HepG2 (cell line): ENCODE measurements around the gene MRPS5. TPM values are rescaled to one million over a fixed set of nuclear protein-coding genes. Genes with fewer than 3 reads are reported as not detected.

Experiments
- CSRNP2 ChIP-seq: sonication (generic); formaldehyde crosslinking; conservative IDR thresholded peaks from 2 replicates; pipeline ENCODE4 v1.8.0; 2022; ENCODE audit warnings: low read depth, missing genetic modification reagents
- DNMT3B ChIP-seq: conservative IDR thresholded peaks from 2 replicates; pipeline ENCODE4 v1.6.1; 2016; ENCODE audit warnings: missing biosample characterization, control low read depth
- MAF1 ChIP-seq: sonication (generic); formaldehyde crosslinking; IDR thresholded peaks from 2 replicates; pipeline ENCODE4 v1.5.0; 2020; ENCODE audit warnings: missing genetic modification reagents, borderline replicate concordance
- MLX ChIP-seq: IDR thresholded peaks from 2 replicates; pipeline ENCODE4 v1.6.1; 2016
- MNT ChIP-seq: fragments of 450-650 bp; IDR thresholded peaks from 2 replicates; pipeline ENCODE4 v1.6.1; 2016
- NFATC3 ChIP-seq: sonication (generic); formaldehyde crosslinking; IDR thresholded peaks from 2 replicates; pipeline ENCODE4 v1.5.1; 2020; ENCODE audit warnings: mild to moderate bottlenecking, missing genetic modification reagents
- POGZ ChIP-seq: sonication (generic); formaldehyde crosslinking; IDR thresholded peaks from 2 replicates; pipeline ENCODE4 v1.4.0; 2020; ENCODE audit warnings: mild to moderate bottlenecking, missing genetic modification reagents
- RNF2 ChIP-seq: fragments of 450-650 bp; conservative IDR thresholded peaks from 2 replicates; pipeline ENCODE4 v1.6.1; 2016; ENCODE audit warnings: low read depth
- SOX6 ChIP-seq, 2 experiments: fragments of 450-650 bp in 1 of 2; sonication (generic) in 1 of 2; formaldehyde crosslinking in 1 of 2; IDR thresholded peaks; 2 replicates each; pipeline versions ENCODE4 v1.4.0 to v1.6.1; 2017 to 2020; ENCODE audit warnings: antibody characterized with exemption in 1 of 2, mild to moderate bottlenecking in 1 of 2, missing genetic modification reagents in 1 of 2
- SRSF4 ChIP-seq: fragments of 200-400 bp; formaldehyde crosslinking; IDR thresholded peaks from one replicate; pipeline ENCODE4 v1.6.1; 2018; ENCODE audit warnings: mild to moderate bottlenecking, low read depth, low read length, moderate library complexity; ENCODE audit not compliant: poor library complexity, severe bottlenecking
- TAF15 ChIP-seq: fragments of 200-400 bp; formaldehyde crosslinking; IDR thresholded peaks from one replicate; pipeline ENCODE4 v1.6.1; 2018; ENCODE audit warnings: mild to moderate bottlenecking, low read depth, low read length; ENCODE audit not compliant: poor library complexity, severe bottlenecking
- TGIF2 ChIP-seq: IDR thresholded peaks from 2 replicates; pipeline ENCODE4 v1.6.1; 2016; ENCODE audit warnings: control low read depth, missing compliant biosample characterization
- ZBTB44 ChIP-seq: sonication (generic); formaldehyde crosslinking; IDR thresholded peaks from 2 replicates; pipeline ENCODE4 v1.4.0; 2020; ENCODE audit warnings: missing genetic modification reagents
- ZBTB7A ChIP-seq: sonication (generic); formaldehyde crosslinking; IDR thresholded peaks from 2 replicates; pipeline ENCODE4 v1.8.0; 2022; ENCODE audit warnings: mild to moderate bottlenecking, missing genetic modification reagents
- ZNF124 ChIP-seq: sonication (generic); formaldehyde crosslinking; IDR thresholded peaks from 2 replicates; pipeline ENCODE4 v1.4.0; 2020; ENCODE audit warnings: missing genetic modification reagents
- ZNF24 ChIP-seq: fragments of 450-650 bp; IDR thresholded peaks from 2 replicates; pipeline ENCODE4 v1.6.1; 2017; ENCODE audit warnings: antibody characterized with exemption, mild to moderate bottlenecking
- ZNF3 ChIP-seq: IDR thresholded peaks from 2 replicates; pipeline ENCODE4 v1.7.0; 2017; ENCODE audit warnings: inconsistent platforms
- ZNF430 ChIP-seq: sonication (generic); formaldehyde crosslinking; IDR thresholded peaks from 2 replicates; pipeline ENCODE4 v1.9.0; 2021; ENCODE audit warnings: mild to moderate bottlenecking, missing genetic modification reagents
- ZNF7 ChIP-seq: IDR thresholded peaks from 2 replicates; pipeline ENCODE4 v1.6.1; 2016; ENCODE audit warnings: missing biosample characterization, missing genetic modification reagents
- polyA plus RNA-seq, 8 experiments: library from polyadenylated mRNA; depleted of rRNA in 3 of 8; stranded (reverse) in 7 of 8; unstranded in 1 of 8; fragments of >200 nt; fragmentation: Illumina TruSeq in 4 of 8; extraction: Trizol in 4 of 8; gene quantifications; 2 replicates each; pipeline versions ENCODE4 v1.2.1 to v1.2.3, GENCODE V29; 2011 to 2016; ENCODE audit warnings: low read depth in 4 of 8, missing spikeins in 1 of 8, mixed read lengths in 1 of 8; ENCODE audit not compliant: insufficient read depth in 1 of 8
- total RNA-seq, 5 experiments: library from RNA; depleted of rRNA; stranded (reverse); fragments of >200 nt; fragmentation: Illumina TruSeq; extraction: Trizol; gene quantifications; 2 replicates each; pipeline ENCODE4 v1.2.3, GENCODE V29; 2016; ENCODE audit warnings: low read depth in 1 of 5
- TF ChIP-seq, protein P1 (sequence below): sonication (generic); formaldehyde crosslinking; IDR thresholded peaks from 2 replicates; pipeline ENCODE4 v1.4.0; 2020; ENCODE audit warnings: mild to moderate bottlenecking, missing genetic modification reagents
- TF ChIP-seq, protein P2 (sequence below): sonication (generic); formaldehyde crosslinking; conservative IDR thresholded peaks from 2 replicates; pipeline ENCODE4 v1.8.0; 2022; ENCODE audit warnings: mild to moderate bottlenecking, moderate library complexity, missing genetic modification reagents

Gene MRPS5
- total and polyA plus RNA-seq, 2 of the 13 experiments (the other 11 are each of a cell fraction or from before 2014, with no cell fraction given), result 98.8 to 134 TPM

GRCh38 chr2:95158891-95159619, 37.4 kb upstream of the MRPS5 start (continued):
- TF ChIP-seq, protein P1, sequence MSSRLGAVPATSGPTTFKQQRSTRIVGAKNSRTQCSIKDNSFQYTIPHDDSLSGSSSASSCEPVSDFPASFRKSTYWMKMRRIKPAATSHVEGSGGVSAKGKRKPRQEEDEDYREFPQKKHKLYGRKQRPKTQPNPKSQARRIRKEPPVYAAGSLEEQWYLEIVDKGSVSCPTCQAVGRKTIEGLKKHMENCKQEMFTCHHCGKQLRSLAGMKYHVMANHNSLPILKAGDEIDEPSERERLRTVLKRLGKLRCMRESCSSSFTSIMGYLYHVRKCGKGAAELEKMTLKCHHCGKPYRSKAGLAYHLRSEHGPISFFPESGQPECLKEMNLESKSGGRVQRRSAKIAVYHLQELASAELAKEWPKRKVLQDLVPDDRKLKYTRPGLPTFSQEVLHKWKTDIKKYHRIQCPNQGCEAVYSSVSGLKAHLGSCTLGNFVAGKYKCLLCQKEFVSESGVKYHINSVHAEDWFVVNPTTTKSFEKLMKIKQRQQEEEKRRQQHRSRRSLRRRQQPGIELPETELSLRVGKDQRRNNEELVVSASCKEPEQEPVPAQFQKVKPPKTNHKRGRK (CRISPR knock-in tag), result no peak
- TF ChIP-seq ZNF7 (CRISPR knock-in tag) (no peak), SRSF4 (no peak), MLX (no peak), MAF1 (no peak), SOX6 (IDR thresholded peaks at IDR 0.05) (no peak), SOX6 (CRISPR knock-in tag; IDR thresholded peaks at IDR 0.05) (no peak), RNF2 (no peak; the same call in 1 of the 2 replicates), ZNF3 (CRISPR knock-in tag) (no peak), POGZ (CRISPR knock-in tag) (no peak), ZBTB44 (CRISPR knock-in tag) (no peak), ZNF430 (CRISPR knock-in tag) (no peak), ZBTB7A (CRISPR knock-in tag) (0 out of 2 replicates have a peak, but pooled peaks have one; percentile 50), MNT (no peak), DNMT3B (no peak), TGIF2 (CRISPR knock-in tag) (peak; percentile 27; the same call in 1 of the 2 replicates), CSRNP2 (no peak), ZNF124 (CRISPR knock-in tag) (no peak), NFATC3 (CRISPR knock-in tag) (no peak), TAF15 (no peak), ZNF24 (no peak)
- TF ChIP-seq, protein P2, sequence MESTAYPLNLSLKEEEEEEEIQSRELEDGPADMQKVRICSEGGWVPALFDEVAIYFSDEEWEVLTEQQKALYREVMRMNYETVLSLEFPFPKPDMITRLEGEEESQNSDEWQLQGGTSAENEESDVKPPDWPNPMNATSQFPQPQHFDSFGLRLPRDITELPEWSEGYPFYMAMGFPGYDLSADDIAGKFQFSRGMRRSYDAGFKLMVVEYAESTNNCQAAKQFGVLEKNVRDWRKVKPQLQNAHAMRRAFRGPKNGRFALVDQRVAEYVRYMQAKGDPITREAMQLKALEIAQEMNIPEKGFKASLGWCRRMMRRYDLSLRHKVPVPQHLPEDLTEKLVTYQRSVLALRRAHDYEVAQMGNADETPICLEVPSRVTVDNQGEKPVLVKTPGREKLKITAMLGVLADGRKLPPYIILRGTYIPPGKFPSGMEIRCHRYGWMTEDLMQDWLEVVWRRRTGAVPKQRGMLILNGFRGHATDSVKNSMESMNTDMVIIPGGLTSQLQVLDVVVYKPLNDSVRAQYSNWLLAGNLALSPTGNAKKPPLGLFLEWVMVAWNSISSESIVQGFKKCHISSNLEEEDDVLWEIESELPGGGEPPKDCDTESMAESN (CRISPR knock-in tag), result no peak; the same call in 1 of the 2 replicates
